Peyer's patch (tissue), 4 donors: ENCODE data around the gene CTDSPL.

Source experiments
- CTCF ChIP-seq, 6 experiments: fragments of 450-650 bp in 4 of 6; fragments of 200-600 bp in 2 of 6; sonication (generic) in 1 of 6; IDR thresholded peaks; one replicate each; pipeline ENCODE4 v1.5.1; 2017 to 2019; ENCODE audit warnings: antibody characterized with exemption in 6 of 6, mild to moderate bottlenecking in 3 of 6, moderate library complexity in 1 of 6
- POLR2A ChIP-seq, 2 donors: fragments of 450-650 bp; IDR thresholded peaks; one replicate each; pipeline ENCODE4 v1.5.1; 2017; ENCODE audit warnings: antibody characterized with exemption in 2 of 2, mild to moderate bottlenecking in 2 of 2, moderate library complexity in 2 of 2

- TF ChIP-seq CTCF (IDR thresholded peaks at IDR 0.05), result no peak
- TF ChIP-seq POLR2A (IDR thresholded peaks at IDR 0.05), result no peak
Measured at GRCh38 chr3:38016847-38017444, 155.3 kb downstream of the CTDSPL start.
